GM21447 (cell line): ENCODE results near the gene GPR4.

Source experiments
- ATAC-seq: cut with Tn5 transposase; IDR thresholded peaks from one replicate; pipeline ENCODE4 v1.9.1; 2021; ENCODE audit not compliant: unreplicated experiment

GPR4 gene

DNA sequence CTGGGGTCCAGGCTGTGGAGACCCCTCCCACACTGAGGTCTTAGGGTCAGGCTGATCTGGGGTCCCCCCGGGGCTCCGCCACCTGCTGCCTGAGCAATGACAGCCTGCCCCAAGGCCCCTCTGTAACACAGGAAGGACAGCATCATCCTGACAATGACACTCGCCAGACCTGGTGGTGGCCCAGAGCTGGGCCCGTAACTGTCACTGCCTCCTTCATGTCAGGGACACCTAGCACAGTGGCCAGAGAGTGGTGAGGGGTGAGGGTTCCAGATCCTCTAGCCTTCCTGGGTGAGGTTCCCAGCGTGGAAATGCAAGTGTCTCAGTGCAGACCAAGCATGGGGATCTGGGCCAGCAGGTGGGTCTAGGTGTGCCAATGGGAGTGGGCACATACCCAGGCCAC, 45.2 kb downstream of the GPR4 start:
- no peak for ATAC-seq

DNA sequence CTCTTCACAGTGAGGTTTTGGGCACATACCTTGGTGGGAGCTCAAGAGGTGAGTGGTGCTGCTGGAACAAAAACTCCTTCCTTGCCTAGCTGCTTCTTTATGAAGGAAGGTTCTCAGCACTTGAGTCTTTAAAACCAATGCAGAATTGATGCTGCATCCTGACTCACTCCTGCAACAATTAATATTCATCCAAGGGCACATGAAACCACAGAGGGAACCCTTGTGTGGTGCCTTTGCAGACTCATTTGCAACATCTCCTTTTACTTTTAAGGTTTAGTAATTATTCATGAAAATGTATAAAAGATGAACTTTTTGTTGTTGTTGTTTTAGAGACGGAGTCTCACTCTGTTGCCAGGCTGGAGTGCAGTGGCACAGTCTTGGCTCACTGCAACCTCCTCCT, 47.5 kb downstream of the GPR4 start:
- ATAC-seq = no peak

DNA sequence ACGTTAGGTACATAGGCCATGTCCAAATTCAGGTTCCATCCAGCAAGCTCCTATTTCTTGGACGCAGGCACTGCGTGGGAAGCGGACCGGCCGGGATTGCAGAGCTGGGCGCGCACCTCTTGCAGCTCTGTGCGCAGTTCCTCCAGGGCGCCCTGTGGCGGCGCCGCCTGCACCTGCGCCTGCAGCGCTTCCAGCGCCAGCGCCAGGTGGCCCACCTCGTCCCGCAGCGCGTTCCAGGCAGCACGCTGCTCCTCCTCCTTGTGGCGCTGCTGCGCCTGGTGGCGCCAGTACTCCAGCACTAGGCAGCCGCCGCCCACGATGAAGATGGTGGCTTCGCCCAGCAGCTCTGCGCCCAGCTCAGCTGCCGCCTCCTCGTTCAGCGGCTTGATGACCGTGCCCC, 48.5 kb downstream of the GPR4 start:
- no peak for ATAC-seq

DNA sequence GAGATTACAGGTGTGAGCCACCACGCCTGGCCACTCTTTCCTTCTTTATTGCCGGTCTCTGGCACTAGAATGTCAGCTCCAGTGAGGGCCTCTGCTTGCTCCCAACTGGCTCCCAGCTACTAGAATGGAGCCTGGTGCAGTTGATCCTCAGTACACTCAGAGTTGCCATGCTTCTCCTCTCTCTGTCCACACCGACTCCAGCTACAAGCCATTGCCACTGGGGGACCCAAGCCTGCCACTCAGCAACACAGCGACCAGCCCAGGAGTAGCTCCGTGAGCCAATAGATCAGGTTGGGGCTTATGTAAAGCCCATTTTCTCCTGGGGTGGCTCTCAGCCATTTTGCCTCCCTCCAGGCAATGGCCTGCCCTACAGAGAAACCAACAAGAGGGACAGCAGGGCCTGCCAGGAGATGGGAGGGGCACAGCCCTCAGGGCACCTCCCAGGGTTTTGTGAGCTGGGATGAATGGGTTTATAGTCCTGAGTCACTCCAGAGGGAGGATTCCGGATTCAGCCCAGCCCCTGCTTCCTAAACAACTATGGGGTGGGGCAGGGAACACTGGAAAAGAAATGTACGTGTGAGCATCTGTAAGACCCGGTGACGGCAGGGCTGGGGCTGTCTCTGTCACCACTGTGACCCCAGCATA, 53.9 kb downstream of the GPR4 start:
- ATAC-seq = no peak

DNA sequence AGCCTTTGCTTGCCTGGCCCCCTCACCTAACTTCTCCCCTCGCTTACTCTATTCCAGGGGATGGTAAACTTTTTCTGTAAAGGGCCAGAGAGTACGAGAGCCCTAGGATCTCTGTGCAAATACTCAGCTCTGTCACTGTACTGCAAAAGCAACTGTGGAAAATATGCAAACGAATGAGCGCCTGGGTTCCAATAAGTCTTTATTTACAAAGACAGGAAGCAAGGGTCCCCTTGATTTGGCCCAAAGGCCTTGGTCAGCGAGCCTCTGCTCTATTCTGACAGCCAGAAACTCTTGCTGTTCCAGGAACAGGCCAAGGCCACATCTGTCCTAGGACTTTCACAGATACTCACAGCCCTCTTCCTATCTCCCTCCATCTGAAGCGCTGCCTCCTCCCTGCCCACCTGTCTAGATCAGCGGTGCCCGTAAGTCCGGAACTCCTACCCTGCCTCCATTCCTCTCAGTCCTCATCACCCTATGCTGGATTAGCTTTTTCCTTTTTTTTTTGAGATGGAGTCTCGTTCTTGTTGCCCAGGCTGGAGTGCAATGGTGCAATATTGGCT, 54.7 kb downstream of the GPR4 start:
- no peak for ATAC-seq

DNA sequence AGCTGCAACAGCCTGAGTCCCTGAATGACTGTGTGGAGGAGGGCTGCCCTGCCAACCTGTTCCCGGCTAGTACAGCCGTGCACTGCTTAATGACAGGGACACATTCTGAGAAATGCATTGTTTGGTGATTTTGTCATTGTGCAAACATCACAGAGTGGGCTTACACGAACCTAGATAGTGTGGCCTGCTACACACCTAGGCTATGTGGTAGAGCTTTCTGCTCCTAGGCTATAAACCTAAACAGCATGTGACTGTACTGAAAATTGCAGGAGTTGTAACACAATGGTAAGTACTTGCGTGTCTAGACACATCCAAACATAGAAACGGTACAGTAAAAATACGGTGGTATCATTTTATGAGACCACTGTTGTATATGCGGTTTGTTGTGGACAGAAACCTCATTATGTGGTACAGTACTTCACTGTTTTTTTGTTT, 59.8 kb downstream of the GPR4 start:
- ATAC-seq = no peak
